ENCODE measurements around the gene EIF4B.

DNA sequence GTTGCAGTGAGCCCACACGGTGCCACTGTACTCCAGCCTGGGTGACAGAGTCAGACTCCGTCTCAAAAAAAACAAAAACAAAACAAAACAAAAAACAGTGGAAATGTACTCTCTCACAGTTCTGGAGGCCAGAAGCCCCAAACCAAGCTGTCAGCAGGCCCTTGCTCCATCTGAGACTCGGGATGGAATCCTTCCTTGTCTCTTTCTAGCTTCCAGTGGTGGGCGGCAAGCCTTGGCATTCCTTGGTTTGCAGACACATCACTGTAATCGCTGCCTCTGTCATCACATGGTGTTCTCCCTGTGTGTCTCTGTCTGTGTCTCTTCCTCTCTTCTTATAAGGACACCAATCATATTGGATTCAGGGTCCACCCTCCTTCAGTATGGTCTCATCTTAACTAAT is 50.0 kb downstream of the EIF4B start:
- TF ChIP-seq CTCF (conservative IDR thresholded peaks at IDR 0.05; ENCODE audit: low read length) (no peak), EZH2phosphoT487 (IDR thresholded peaks at IDR 0.05; ENCODE audit: borderline replicate concordance) (no peak)
